ENCODE data around the gene M1AP. TPM values are rescaled to one million over a fixed set of nuclear protein-coding genes. Genes with fewer than 3 reads are reported as not detected.
A peak's percentile ranks its signal among the peaks of the same experiment; 100 is the strongest.

M1AP gene
- total RNA-seq, 1 experiment from 2014 or later, result not detected

GRCh38 chr2:74548900-74549826, 99.0 kb downstream of the M1AP start:
- peak overlapping the region; percentile 74 for H3K4me3 ChIP-seq (ENCODE audit: low read depth, low read length)
- no peaks in the 10 kb centered on the region for H3K9me3 ChIP-seq
- intact Hi-C loops (cut with micrococcal nuclease; ENCODE audit: unreplicated experiment), result loop anchor here (1.0 to 2.0 kb wide), 4 partner anchors 20 to 66 kb away; partner anchors contain the start of genes AUP1, CCDC142, HTRA2 and PCGF1
- TF ChIP-seq CTCF (IDR thresholded peaks at IDR 0.05; ENCODE audit: insufficient read depth in 1 of 2, low read depth in 1 of 2, low read length in 1 of 2, severe bottlenecking in 1 of 2, unreplicated experiment in 1 of 2), result no peak
- CTCF ChIA-PET, result no interaction called here
- peaks cover 8% of the 10 kb centered on the region for H3K36me3 Mint-ChIP-seq (ENCODE audit: insufficient read depth, unreplicated experiment)
- H3K9me3 Mint-ChIP-seq (ENCODE audit: unreplicated experiment), result no peaks in the 10 kb centered on the region
- no peaks in the 10 kb centered on the region for H3K27me3 ChIP-seq (replicated peaks; ENCODE audit: control insufficient read depth, insufficient read depth, low read length)
- POLR2A ChIA-PET, result interaction anchor here (1.0 kb wide), 1 partner anchor 10 kb away, joined by 3 read pairs; no protein-coding TSS in a partner anchor
- H3K4me1 ChIP-seq, result peaks cover 22% of the 10 kb centered on the region
- H3K27me3 Mint-ChIP-seq (ENCODE audit: insufficient read depth, unreplicated experiment), result no peaks in the 10 kb centered on the region
- no peaks in the 10 kb centered on the region for H3K36me3 ChIP-seq (ENCODE audit: control insufficient read depth, insufficient read depth, low read length)
- peak overlapping the region; percentile 87 for H3K4me3 Mint-ChIP-seq (ENCODE audit: unreplicated experiment)
- TSS peak; percentile 59 for BruUV-seq (replicated peaks)
- DNase-seq, result peak; percentile 88 to 90
- H3K4me1 Mint-ChIP-seq (ENCODE audit: low read depth, unreplicated experiment), result peaks cover 13% of the 10 kb centered on the region
- H3K27ac Mint-ChIP-seq (ENCODE audit: unreplicated experiment), result peak overlapping the region; percentile 94

- BruUV-seq (replicated peaks), result no TSS peak
- ChIA-PET CTCF (no interaction called here), POLR2A (interaction anchor here (1.0 kb wide), 1 partner anchor 10 kb away, joined by 3 read pairs; no protein-coding TSS in a partner anchor)
- Mint-ChIP-seq H3K27ac (ENCODE audit: unreplicated experiment) (peak overlapping the region; percentile 51), H3K4me1 (ENCODE audit: low read depth, unreplicated experiment) (peaks cover 13% of the 10 kb centered on the region), H3K27me3 (ENCODE audit: insufficient read depth, unreplicated experiment) (no peaks in the 10 kb centered on the region), H3K36me3 (ENCODE audit: insufficient read depth, unreplicated experiment) (peaks cover 8% of the 10 kb centered on the region), H3K4me3 (ENCODE audit: unreplicated experiment) (peak overlapping the region; percentile 87), H3K9me3 (ENCODE audit: unreplicated experiment) (no peaks in the 10 kb centered on the region)
- no peaks in the 10 kb centered on the region for H3K9me3 ChIP-seq
- intact Hi-C loops (cut with micrococcal nuclease; ENCODE audit: unreplicated experiment), result loop anchor here (2.0 kb wide), 1 partner anchor 66 kb away; the partner anchor contains the start of genes CCDC142 and TTC31
- DNase-seq, result no peak
- peak overlapping the region; percentile 74 for H3K4me3 ChIP-seq (ENCODE audit: low read depth, low read length)
- H3K36me3 ChIP-seq (ENCODE audit: control insufficient read depth, insufficient read depth, low read length), result no peaks in the 10 kb centered on the region
- peaks cover 20% of the 10 kb centered on the region for H3K4me1 ChIP-seq
- H3K27me3 ChIP-seq (replicated peaks; ENCODE audit: control insufficient read depth, insufficient read depth, low read length), result no peaks in the 10 kb centered on the region
- TF ChIP-seq CTCF (IDR thresholded peaks at IDR 0.05; ENCODE audit: insufficient read depth in 1 of 2, low read depth in 1 of 2, low read length in 1 of 2, severe bottlenecking in 1 of 2, unreplicated experiment in 1 of 2), result no peak
These were observed 99.7 kb downstream of the M1AP start for GRCh38 chr2:74548285-74548899.

DNA sequence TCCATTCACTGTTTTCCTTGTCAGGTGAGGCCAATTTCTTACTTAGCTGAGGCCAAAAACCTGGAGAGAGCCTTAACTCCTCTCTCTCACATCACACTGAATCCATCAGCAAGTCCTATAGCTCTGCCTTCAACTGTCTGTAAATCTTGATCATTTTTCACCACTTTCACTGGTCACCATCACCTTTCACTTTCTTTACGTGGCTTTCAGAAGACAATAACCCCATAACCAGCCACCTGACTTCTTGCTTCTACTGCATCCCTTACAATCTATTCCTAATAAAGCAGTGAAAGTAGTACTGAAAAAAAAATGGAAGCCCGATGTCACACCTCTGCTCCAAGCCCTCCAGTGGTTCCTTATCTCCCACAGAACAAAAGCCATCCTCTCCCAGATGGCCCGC, 102.1 kb downstream of the M1AP start:
- Mint-ChIP-seq H3K27me3 (ENCODE audit: insufficient read depth, unreplicated experiment) (no peaks in the 10 kb centered on the region), H3K4me3 (ENCODE audit: unreplicated experiment) (no peak overlapping the region), H3K36me3 (ENCODE audit: insufficient read depth, unreplicated experiment) (peaks cover 8% of the 10 kb centered on the region), H3K4me1 (ENCODE audit: low read depth, unreplicated experiment) (peaks cover 6% of the 10 kb centered on the region), H3K27ac (ENCODE audit: unreplicated experiment) (no peak overlapping the region), H3K9me3 (ENCODE audit: unreplicated experiment) (no peaks in the 10 kb centered on the region)
- TF ChIP-seq CTCF (IDR thresholded peaks at IDR 0.05; ENCODE audit: insufficient read depth in 1 of 2, low read depth in 1 of 2, low read length in 1 of 2, severe bottlenecking in 1 of 2, unreplicated experiment in 1 of 2), result no peak
- Histone ChIP-seq H3K4me1 (peaks cover 17% of the 10 kb centered on the region), H3K36me3 (ENCODE audit: control insufficient read depth, insufficient read depth, low read length) (no peaks in the 10 kb centered on the region), H3K27me3 (replicated peaks; ENCODE audit: control insufficient read depth, insufficient read depth, low read length) (no peaks in the 10 kb centered on the region), H3K4me3 (ENCODE audit: low read depth, low read length) (no peak overlapping the region), H3K9me3 (no peaks in the 10 kb centered on the region)
- no TSS peak for BruUV-seq (replicated peaks)
- POLR2A ChIA-PET, result no interaction called here
- DNase-seq, result no peak
- CTCF ChIA-PET, result no interaction called here
- intact Hi-C loops (cut with micrococcal nuclease; ENCODE audit: unreplicated experiment), result no loop called here
